ENCODE data around the gene OPN3. TPM values are rescaled to one million over a fixed set of nuclear protein-coding genes. Genes with fewer than 3 reads are reported as not detected.
A peak's percentile ranks its signal among the peaks of the same experiment; 100 is the strongest.

OPN3 gene
- total and polyA plus RNA-seq, 8 donors, result 16.9 to 28.4 (median 23.4) TPM

DNA sequence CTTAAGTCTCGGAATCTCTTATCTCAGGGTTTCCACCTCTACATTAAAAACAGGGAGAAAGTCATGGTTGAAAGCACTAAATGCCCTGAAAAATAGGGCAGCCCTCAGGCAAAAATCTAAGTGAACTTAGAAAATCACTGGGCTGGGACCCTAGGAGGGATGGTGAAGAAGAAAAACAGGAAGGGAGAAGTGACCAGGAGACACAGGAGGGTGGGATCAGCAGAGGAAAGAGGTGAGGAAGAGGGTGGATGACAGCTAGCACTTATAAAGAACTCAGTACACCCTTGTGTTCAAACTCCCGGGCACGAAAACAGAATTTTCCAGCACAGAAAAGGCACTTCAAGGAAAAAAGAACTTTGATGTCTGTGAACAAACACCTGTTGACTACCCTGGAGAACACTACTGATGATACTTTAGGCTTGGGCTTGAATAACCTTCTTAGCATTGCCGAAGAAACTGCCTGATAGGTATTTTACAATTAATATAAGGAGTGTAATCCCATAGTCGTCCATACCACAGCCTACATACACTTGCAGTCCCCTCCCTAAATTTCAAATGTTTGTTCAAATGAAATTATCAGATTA lies 2.0 kb downstream of the OPN3 start:
- Histone ChIP-seq H3K36me3 (peaks cover 0 to 13% of the 10 kb centered on the region in 2 donors), H3K27ac (no peak overlapping the region), H3K4me3 (peak overlapping the region in 1 of 2 donors; percentile 82), H3K4me1 (peaks cover 7 to 35% of the 10 kb centered on the region in 2 donors), H3K27me3 (no peaks in the 10 kb centered on the region), H3K9me3 (no peaks in the 10 kb centered on the region)
- TF ChIP-seq, protein P1, sequence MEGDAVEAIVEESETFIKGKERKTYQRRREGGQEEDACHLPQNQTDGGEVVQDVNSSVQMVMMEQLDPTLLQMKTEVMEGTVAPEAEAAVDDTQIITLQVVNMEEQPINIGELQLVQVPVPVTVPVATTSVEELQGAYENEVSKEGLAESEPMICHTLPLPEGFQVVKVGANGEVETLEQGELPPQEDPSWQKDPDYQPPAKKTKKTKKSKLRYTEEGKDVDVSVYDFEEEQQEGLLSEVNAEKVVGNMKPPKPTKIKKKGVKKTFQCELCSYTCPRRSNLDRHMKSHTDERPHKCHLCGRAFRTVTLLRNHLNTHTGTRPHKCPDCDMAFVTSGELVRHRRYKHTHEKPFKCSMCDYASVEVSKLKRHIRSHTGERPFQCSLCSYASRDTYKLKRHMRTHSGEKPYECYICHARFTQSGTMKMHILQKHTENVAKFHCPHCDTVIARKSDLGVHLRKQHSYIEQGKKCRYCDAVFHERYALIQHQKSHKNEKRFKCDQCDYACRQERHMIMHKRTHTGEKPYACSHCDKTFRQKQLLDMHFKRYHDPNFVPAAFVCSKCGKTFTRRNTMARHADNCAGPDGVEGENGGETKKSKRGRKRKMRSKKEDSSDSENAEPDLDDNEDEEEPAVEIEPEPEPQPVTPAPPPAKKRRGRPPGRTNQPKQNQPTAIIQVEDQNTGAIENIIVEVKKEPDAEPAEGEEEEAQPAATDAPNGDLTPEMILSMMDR (IDR thresholded peaks at IDR 0.05), result no peak
- intact Hi-C loops (cut with DNase I), result no loop called here
- ATAC-seq, result no peak
- DNase-seq, result no peak

DNA sequence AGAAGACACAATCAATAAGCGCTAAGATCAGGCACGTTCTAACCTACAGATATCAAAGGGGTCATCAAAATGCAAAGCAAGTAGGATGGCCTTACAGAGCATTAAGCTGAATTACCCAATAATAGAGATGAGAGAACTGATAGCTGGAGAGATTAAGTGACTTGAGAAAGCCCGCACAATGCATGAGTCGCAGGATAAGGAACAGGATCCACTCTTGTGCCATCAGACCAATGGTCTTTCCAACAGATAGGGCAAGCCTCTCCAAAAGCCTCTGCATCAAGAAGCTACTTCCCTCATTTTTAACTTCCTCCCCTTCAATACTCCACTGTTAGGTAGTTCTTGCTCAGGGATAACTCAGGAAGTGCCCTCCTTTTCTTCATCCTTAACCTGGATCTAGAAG lies 2.6 kb downstream of the OPN3 start:
- H3K27me3 ChIP-seq, result no peaks in the 10 kb centered on the region
- TF ChIP-seq, protein P1 (IDR thresholded peaks at IDR 0.05), result no peak
- no peak overlapping the region for H3K27ac ChIP-seq
- ATAC-seq, result no peak
- no peaks in the 10 kb centered on the region for H3K9me3 ChIP-seq
- peak overlapping the region in 1 of 2 donors; percentile 82 for H3K4me3 ChIP-seq
- intact Hi-C loops (cut with DNase I), result no loop called here
- H3K36me3 ChIP-seq, result peaks cover 0 to 13% of the 10 kb centered on the region in 2 donors
- H3K4me1 ChIP-seq, result peaks cover 7 to 35% of the 10 kb centered on the region in 2 donors
- no peak for DNase-seq

DNA sequence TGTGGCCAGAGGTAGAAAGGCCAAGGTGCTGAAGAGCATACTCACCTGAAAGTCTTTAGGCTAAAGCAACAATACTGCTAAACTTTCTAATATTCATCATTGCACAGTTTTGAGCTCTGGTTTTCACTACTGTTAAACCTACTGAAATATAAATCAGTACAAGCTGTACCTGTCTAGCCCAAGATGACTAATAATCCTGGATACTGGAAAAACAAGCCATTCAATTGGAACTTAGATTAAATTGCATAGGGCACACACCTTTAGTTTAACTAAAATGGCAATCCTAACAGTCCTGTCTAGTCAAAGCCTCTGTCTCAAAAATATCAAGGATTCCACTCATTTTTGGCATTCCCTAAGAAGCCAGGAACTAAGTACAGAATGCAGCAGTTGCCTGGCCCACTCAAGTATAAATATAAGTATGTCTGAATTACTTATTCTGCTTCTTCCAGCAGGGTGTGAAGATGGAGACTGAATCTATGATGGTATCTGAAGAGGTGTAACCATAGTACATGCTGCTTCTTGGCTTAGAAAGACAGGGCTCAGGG lies 3.1 kb downstream of the OPN3 start:
- TF ChIP-seq, protein P1 (IDR thresholded peaks at IDR 0.05), result no peak
- intact Hi-C loops (cut with DNase I), result no loop called here
- no peak for ATAC-seq

DNA sequence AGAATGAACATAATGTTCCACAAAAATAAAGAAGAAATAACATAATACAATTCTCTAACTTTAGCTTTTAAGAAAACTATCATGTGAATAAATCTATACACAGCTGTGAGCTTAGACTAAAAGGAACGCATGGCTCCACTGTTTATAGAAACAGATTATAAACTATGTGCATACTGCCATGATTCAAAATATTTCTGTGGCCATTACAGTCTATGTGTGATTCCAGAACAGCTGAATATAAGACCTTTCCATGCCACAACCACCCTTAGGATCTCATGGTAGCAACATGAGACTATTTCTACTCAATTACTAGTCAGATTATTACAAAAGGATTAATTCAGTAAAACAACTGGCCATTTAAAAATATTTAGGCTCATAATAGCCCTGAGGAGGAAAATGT lies 3.9 kb downstream of the OPN3 start:
- ATAC-seq (no peak), DNase-seq (no peak)
- Histone ChIP-seq H3K4me1 (peaks cover 7 to 35% of the 10 kb centered on the region in 2 donors), H3K27me3 (no peaks in the 10 kb centered on the region), H3K9me3 (no peaks in the 10 kb centered on the region), H3K36me3 (peaks cover 0 to 13% of the 10 kb centered on the region in 2 donors), H3K27ac (no peak overlapping the region), H3K4me3 (no peak overlapping the region)
- intact Hi-C loops (cut with DNase I), result no loop called here
- TF ChIP-seq, protein P1 (IDR thresholded peaks at IDR 0.05), result no peak

More for the DNA sequence above, 3.1 kb downstream of the OPN3 start:
- no peaks in the 10 kb centered on the region for H3K27me3 ChIP-seq
- peaks cover 0 to 13% of the 10 kb centered on the region in 2 donors for H3K36me3 ChIP-seq
- no peak overlapping the region for H3K27ac ChIP-seq
- no peak for DNase-seq
- peaks cover 7 to 35% of the 10 kb centered on the region in 2 donors for H3K4me1 ChIP-seq
- H3K9me3 ChIP-seq, result no peaks in the 10 kb centered on the region
- no peak overlapping the region for H3K4me3 ChIP-seq

DNA sequence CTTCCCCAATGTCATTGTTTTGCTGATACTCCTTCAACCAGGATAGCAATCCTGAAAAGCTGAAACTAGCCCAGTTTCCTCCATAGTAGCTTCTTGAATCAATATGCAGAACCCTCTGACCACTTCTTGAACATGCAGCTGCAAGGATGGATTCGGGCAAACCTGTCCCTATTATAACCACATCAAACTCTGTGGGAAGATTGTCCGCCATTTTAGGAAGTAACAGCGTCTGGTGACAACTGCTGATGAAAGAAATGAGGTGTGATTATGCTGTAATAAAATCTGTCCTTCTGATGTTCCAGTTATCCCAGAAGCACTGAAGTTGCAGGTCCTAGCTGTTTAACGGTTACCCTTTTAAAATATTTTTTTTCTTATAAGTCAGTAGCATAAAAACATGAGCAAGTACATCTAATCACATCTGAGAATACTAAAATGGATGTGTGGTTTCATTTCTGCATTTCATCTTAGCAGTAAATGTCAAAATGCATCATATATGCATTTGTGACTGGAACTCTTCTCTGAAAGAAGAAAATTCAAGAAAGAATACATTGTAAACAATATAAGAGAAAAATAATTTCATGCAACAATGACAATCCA lies 4.5 kb downstream of the OPN3 start:
- Histone ChIP-seq H3K4me3 (no peak overlapping the region), H3K4me1 (peaks cover 7 to 32% of the 10 kb centered on the region in 2 donors), H3K27me3 (no peaks in the 10 kb centered on the region), H3K9me3 (no peaks in the 10 kb centered on the region), H3K36me3 (peaks cover 0 to 13% of the 10 kb centered on the region in 2 donors), H3K27ac (no peak overlapping the region)
- TF ChIP-seq, protein P1 (IDR thresholded peaks at IDR 0.05), result no peak
- intact Hi-C loops (cut with DNase I), result no loop called here
- ATAC-seq (no peak), DNase-seq (no peak)

Measured in left lung (tissue), 10 donors.